SU-DHL-6 (cell line): Measurements from ENCODE around the gene DPEP1.

Source experiments
- H2AFZ ChIP-seq: fragments of 200-600 bp; sonication (generic); 2 replicates; pipeline ENCODE4 v1.6.1; 2014; ENCODE audit warnings: low read depth, mild to moderate bottlenecking, moderate library complexity, mixed read lengths, antibody characterized with exemption, low read length; ENCODE audit not compliant: severe bottlenecking
- H3F3A ChIP-seq: fragments of 200-600 bp; shearing (Covaris generic); 2 replicates; pipeline ENCODE4 v1.6.0; 2016; ENCODE audit warnings: antibody characterized with exemption, mild to moderate bottlenecking; ENCODE audit not compliant: insufficient read depth
- H3K27ac ChIP-seq: fragments of 200-600 bp; sonication (generic); 2 replicates; pipeline ENCODE4 v1.5.1; 2016; ENCODE audit warnings: low read depth, mild to moderate bottlenecking, low read length, moderate library complexity, mixed read lengths
- H3K27me3 ChIP-seq: fragments of 200-600 bp; sonication (generic), shearing (Covaris generic); 2 replicates; pipeline ENCODE4 v1.6.0; 2014; ENCODE audit warnings: mild to moderate bottlenecking, low read length
- H3K36me3 ChIP-seq: fragments of 200-600 bp; sonication (generic); 2 replicates; pipeline ENCODE4 v1.6.1; 2014; ENCODE audit warnings: mild to moderate bottlenecking, low read length, mixed read lengths
- H3K4me2 ChIP-seq: fragments of 300-600, 200-600 bp; shearing (Covaris generic), sonication (generic); 2 replicates; pipeline ENCODE4 v1.6.0; 2014; ENCODE audit warnings: low read length, low read depth, mild to moderate bottlenecking; ENCODE audit not compliant: poor library complexity, severe bottlenecking
- H3K4me3 ChIP-seq: fragments of 200-600 bp; sonication (generic); 2 replicates; pipeline ENCODE4 v1.5.1; 2014; ENCODE audit warnings: antibody characterized with exemption, low read length, mild to moderate bottlenecking, mixed read lengths; ENCODE audit not compliant: insufficient read depth, poor library complexity, severe bottlenecking
- H3K79me2 ChIP-seq: fragments of 200-600 bp; sonication (generic); 2 replicates; pipeline ENCODE4 v1.6.1; 2014; ENCODE audit warnings: mild to moderate bottlenecking, low read length, moderate library complexity; ENCODE audit not compliant: insufficient read depth
- H3K9ac ChIP-seq: fragments of 200-600 bp; sonication (generic); 2 replicates; pipeline ENCODE4 v1.7.0; 2014; ENCODE audit warnings: mild to moderate bottlenecking, low read length
- H3K9me2 ChIP-seq: fragments of 200-600 bp; sonication (generic); replicated peaks from 2 replicates; pipeline ENCODE4 v1.6.1; 2014; ENCODE audit warnings: low read length; ENCODE audit not compliant: insufficient read depth
- H3K9me3 ChIP-seq: fragments of 200-600 bp; sonication (generic); 2 replicates; pipeline ENCODE4 v1.6.1; 2014; ENCODE audit warnings: low read length, mixed read lengths; ENCODE audit not compliant: insufficient read depth
- H4K20me1 ChIP-seq: fragments of 200-600 bp; sonication (generic); 2 replicates; pipeline ENCODE4 v1.6.1; 2014; ENCODE audit warnings: low read depth, mild to moderate bottlenecking, antibody characterized with exemption, low read length, moderate library complexity, mixed read lengths
- EZH2phosphoT487 ChIP-seq: fragments of 200-600 bp; sonication (generic), shearing (Covaris generic); conservative IDR thresholded peaks from 2 replicates; pipeline ENCODE4 v1.6.1; 2018; ENCODE audit warnings: mild to moderate bottlenecking, antibody characterized with exemption, low read length, moderate library complexity, mixed read lengths
- TF ChIP-seq, protein P1 (sequence below): fragments of 200-600 bp; sonication (generic); IDR thresholded peaks from one replicate; pipeline ENCODE4 v1.5.1; 2017; ENCODE audit warnings: antibody characterized with exemption, mild to moderate bottlenecking, low read length, moderate library complexity; ENCODE audit not compliant: insufficient read depth, poor library complexity, severe bottlenecking

Gene DPEP1

DNA sequence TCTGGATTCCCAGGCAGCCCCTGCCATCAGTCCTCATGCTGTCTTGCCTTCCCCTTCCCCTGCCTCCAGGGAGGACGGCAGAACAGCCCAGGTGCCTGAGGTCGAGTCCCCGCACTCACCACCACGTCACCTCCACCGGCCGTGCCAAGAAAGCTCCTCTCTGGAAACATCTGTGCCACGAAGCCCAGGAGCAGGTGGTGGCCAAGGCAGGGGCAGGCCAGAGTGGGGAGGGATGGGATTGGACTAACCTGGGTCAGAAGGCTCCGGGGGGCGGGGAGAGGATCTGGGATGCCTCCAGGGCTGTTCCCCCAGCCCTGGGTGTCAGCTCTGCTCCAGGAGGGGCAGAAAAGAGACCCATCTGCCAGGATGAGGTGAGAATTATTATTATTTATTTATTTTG, 7.4 kb upstream of the DPEP1 start:
- Histone ChIP-seq H3K9me3 (no peaks in the 10 kb centered on the region), H3K9me2 (no peaks in the 10 kb centered on the region), H3K9ac (no peak overlapping the region), H3K27me3 (no peaks in the 10 kb centered on the region), H3K4me3 (no peak overlapping the region), H3F3A (no peaks in the 10 kb centered on the region), H3K27ac (no peak overlapping the region), H3K4me2 (no peak overlapping the region), H4K20me1 (no peaks in the 10 kb centered on the region), H3K36me3 (no peaks in the 10 kb centered on the region), H2AFZ (no peak overlapping the region), H3K79me2 (no peaks in the 10 kb centered on the region)
- TF ChIP-seq, protein P1, sequence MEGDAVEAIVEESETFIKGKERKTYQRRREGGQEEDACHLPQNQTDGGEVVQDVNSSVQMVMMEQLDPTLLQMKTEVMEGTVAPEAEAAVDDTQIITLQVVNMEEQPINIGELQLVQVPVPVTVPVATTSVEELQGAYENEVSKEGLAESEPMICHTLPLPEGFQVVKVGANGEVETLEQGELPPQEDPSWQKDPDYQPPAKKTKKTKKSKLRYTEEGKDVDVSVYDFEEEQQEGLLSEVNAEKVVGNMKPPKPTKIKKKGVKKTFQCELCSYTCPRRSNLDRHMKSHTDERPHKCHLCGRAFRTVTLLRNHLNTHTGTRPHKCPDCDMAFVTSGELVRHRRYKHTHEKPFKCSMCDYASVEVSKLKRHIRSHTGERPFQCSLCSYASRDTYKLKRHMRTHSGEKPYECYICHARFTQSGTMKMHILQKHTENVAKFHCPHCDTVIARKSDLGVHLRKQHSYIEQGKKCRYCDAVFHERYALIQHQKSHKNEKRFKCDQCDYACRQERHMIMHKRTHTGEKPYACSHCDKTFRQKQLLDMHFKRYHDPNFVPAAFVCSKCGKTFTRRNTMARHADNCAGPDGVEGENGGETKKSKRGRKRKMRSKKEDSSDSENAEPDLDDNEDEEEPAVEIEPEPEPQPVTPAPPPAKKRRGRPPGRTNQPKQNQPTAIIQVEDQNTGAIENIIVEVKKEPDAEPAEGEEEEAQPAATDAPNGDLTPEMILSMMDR = no peak
- no peak for TF ChIP-seq EZH2phosphoT487

DNA sequence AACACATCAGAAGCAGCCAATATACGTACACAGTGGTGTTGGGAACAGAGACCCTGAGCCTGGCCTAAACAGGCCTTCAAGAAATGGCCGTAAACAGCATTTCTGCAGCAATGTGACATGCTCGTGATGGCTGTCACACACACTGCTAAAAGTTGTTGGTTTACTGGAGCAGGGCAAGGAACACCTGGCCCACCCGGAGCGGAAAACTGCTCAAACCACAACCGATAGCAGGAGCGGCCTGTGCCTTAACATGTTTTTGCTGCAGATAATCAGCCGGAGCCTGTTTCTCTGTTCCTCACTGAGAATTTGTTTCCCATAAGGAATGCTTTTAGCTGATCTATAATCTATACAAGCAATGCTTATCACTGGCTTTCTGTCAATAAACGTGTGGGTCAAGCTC, 6.0 kb upstream of the DPEP1 start:
- no peak overlapping the region for H3K4me2 ChIP-seq
- H3K4me3 ChIP-seq = no peak overlapping the region
- H2AFZ ChIP-seq = no peak overlapping the region
- no peaks in the 10 kb centered on the region for H3K79me2 ChIP-seq
- no peaks in the 10 kb centered on the region for H3K27me3 ChIP-seq
- H3F3A ChIP-seq = no peaks in the 10 kb centered on the region
- no peak overlapping the region for H3K9ac ChIP-seq
- H3K9me2 ChIP-seq = no peaks in the 10 kb centered on the region
- TF ChIP-seq, protein P1 = no peak
- TF ChIP-seq EZH2phosphoT487 = no peak
- no peaks in the 10 kb centered on the region for H3K9me3 ChIP-seq
- H3K36me3 ChIP-seq = no peaks in the 10 kb centered on the region
- no peaks in the 10 kb centered on the region for H4K20me1 ChIP-seq
- H3K27ac ChIP-seq = no peak overlapping the region

DNA sequence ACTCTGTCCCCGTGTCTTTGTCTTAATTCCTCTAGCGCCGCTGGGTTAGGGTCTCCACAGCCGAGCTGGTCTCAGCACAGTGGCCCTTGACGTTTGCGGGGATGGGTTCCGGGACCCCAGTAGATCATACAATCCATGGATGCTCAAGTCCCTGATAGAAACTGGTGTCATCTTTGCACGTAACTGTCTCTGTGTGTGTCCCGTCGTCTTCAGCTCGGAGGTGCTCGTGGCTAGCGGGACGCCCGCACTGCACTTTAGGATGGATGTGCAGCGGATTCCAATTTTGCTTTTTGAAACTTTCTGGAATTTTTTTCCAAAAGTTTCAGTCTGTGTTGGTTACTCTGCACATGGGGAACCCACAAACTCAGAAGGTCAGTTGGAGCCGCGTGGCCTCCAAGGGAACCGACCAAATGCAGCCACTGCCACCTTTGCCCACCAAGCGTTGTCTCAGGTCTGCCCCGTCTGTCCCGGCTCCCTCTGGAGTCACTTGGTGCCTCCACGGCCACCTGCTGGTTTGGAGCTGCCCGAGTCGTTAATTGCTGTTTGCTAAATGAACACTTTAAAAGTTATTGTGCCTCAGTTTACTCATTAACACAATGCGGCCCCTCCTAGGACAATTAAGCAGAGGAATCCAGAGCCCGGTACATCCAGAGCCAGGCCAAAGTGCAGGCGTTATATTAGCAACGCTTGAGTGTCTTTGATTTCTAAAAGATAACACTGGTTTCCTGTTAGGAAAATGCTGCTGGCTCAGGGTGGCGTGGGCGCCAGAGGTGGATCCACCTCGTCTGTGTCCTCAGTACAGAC, 5.3 kb upstream of the DPEP1 start:
- H2AFZ ChIP-seq = no peak overlapping the region
- H4K20me1 ChIP-seq = no peaks in the 10 kb centered on the region
- H3K79me2 ChIP-seq = no peaks in the 10 kb centered on the region
- H3K4me2 ChIP-seq = no peak overlapping the region
- no peaks in the 10 kb centered on the region for H3K36me3 ChIP-seq
- H3K27ac ChIP-seq = no peak overlapping the region
- TF ChIP-seq, protein P1 = no peak
- TF ChIP-seq EZH2phosphoT487 = no peak
- no peaks in the 10 kb centered on the region for H3F3A ChIP-seq
- H3K9ac ChIP-seq = no peak overlapping the region
- H3K9me3 ChIP-seq = no peaks in the 10 kb centered on the region
- H3K4me3 ChIP-seq = no peak overlapping the region
- no peaks in the 10 kb centered on the region for H3K9me2 ChIP-seq
- H3K27me3 ChIP-seq = no peaks in the 10 kb centered on the region
